Esophagus muscularis mucosa (tissue), 3 donors: ENCODE data around the gene SLC13A3.

Experiments used
- POLR2AphosphoS5 ChIP-seq, 2 donors: sonication (generic); formaldehyde crosslinking; IDR thresholded peaks; one replicate each; pipeline ENCODE4 v1.6.1; 2017; ENCODE audit warnings: antibody characterized with exemption in 2 of 2
- TF ChIP-seq, protein P1 (sequence below), 3 experiments: fragments of 200-600 bp in 2 of 3; fragments of 450-650 bp in 1 of 3; sonication (generic) in 2 of 3; IDR thresholded peaks; one replicate each; pipeline ENCODE4 v1.5.1; 2017 to 2019; ENCODE audit warnings: antibody characterized with exemption in 3 of 3, mild to moderate bottlenecking in 2 of 3, moderate library complexity in 1 of 3

DNA sequence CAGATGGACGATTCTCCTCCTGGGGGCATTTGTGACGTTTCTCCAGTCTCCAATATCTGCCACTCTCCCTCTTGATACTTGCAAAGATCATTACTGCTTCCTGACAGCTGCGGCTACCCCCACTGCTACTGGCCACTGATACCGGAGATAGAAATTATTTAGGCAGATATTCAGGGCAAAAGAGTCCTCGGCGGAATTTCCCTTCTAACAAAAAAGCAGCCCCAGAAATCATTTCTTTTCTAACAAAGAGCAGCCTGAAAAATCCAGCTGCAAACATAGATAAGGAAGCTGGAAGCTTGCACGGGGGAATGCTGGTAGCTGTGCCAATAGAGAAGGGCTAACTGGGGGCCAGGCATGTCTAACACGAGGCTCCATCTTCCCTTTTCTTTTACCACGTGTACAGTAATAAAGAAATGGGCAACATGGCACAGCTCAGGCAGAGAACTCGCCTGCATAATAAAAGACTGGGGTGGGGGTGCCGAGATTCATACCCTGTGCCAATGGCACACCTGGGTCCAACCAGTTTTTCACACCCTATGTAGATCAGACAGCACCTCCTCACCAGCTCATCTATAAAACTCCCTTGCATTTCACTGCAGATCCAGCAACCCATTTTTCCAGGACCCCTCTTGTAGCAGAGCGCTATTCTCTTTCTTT is 31.9 kb upstream of the SLC13A3 start:
- TF ChIP-seq, protein P1, sequence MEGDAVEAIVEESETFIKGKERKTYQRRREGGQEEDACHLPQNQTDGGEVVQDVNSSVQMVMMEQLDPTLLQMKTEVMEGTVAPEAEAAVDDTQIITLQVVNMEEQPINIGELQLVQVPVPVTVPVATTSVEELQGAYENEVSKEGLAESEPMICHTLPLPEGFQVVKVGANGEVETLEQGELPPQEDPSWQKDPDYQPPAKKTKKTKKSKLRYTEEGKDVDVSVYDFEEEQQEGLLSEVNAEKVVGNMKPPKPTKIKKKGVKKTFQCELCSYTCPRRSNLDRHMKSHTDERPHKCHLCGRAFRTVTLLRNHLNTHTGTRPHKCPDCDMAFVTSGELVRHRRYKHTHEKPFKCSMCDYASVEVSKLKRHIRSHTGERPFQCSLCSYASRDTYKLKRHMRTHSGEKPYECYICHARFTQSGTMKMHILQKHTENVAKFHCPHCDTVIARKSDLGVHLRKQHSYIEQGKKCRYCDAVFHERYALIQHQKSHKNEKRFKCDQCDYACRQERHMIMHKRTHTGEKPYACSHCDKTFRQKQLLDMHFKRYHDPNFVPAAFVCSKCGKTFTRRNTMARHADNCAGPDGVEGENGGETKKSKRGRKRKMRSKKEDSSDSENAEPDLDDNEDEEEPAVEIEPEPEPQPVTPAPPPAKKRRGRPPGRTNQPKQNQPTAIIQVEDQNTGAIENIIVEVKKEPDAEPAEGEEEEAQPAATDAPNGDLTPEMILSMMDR (IDR thresholded peaks at IDR 0.05): no peak
- TF ChIP-seq POLR2AphosphoS5 (IDR thresholded peaks at IDR 0.05): no peak
